Esophagus muscularis mucosa (tissue), 4 donors: ENCODE results near the gene RERE. TPM values are rescaled to one million over a fixed set of nuclear protein-coding genes. Genes with fewer than 3 reads are reported as not detected.

ENCODE experiments used
- DNase-seq: peaks from one replicate; pipeline ENCODE4 v3.0.0-alpha.2; 2017; ENCODE audit errors: extremely low spot score
- H3K27ac ChIP-seq, 4 donors: fragments of 200-600 bp; sonication (generic); replicated peaks in 1 of 4; 1 replicate in 3 of 4; 2 replicates in 1 of 4; pipeline ENCODE4 v1.5.1; 2016 to 2019; ENCODE audit warnings: mild to moderate bottlenecking in 1 of 4
- H3K27me3 ChIP-seq, 4 donors: fragments of 200-600 bp; sonication (generic); one replicate each; pipeline versions ENCODE4 v1.5.1 to v1.6.0; 2016 to 2019
- H3K36me3 ChIP-seq, 4 donors: fragments of 200-600 bp; sonication (generic); one replicate each; pipeline ENCODE4 v1.5.1; 2016 to 2019
- H3K4me1 ChIP-seq, 4 donors: fragments of 200-600 bp; sonication (generic); one replicate each; pipeline ENCODE4 v1.5.1; 2016 to 2019
- H3K4me3 ChIP-seq, 4 donors: fragments of 200-600 bp; sonication (generic); 1 replicate in 2 of 4; 2 replicates in 2 of 4; pipeline ENCODE4 v1.5.1; 2016 to 2019; ENCODE audit warnings: mild to moderate bottlenecking in 4 of 4, moderate library complexity in 1 of 4
- H3K9me3 ChIP-seq, 4 donors: fragments of 200-600 bp; sonication (generic); 1 replicate in 3 of 4; 2 replicates in 1 of 4; pipeline ENCODE4 v1.5.1; 2016 to 2019
- CTCF ChIP-seq, 3 experiments: fragments of 200-600 bp in 2 of 3; fragments of 450-650 bp in 1 of 3; sonication (generic) in 2 of 3; IDR thresholded peaks; one replicate each; pipeline ENCODE4 v1.5.1; 2017 to 2019; ENCODE audit warnings: antibody characterized with exemption in 3 of 3, mild to moderate bottlenecking in 2 of 3, moderate library complexity in 1 of 3
- EP300 ChIP-seq: sonication (generic); formaldehyde crosslinking; IDR thresholded peaks from one replicate; pipeline ENCODE4 v1.6.1; 2017; ENCODE audit warnings: antibody characterized with exemption
- POLR2A ChIP-seq: fragments of 450-650 bp; IDR thresholded peaks from one replicate; pipeline ENCODE4 v1.6.1; 2017; ENCODE audit warnings: antibody characterized with exemption, moderate library complexity, mild to moderate bottlenecking, low read depth
- POLR2AphosphoS5 ChIP-seq, 2 donors: sonication (generic); formaldehyde crosslinking; IDR thresholded peaks; one replicate each; pipeline ENCODE4 v1.6.1; 2017; ENCODE audit warnings: antibody characterized with exemption in 2 of 2
- WGBS: methylation state at CpG from one replicate; pipeline ENCODE4 v1.1.5; 2018; 5-methylcytosine and 5-hydroxymethylcytosine counted together
- intact Hi-C: fragments of 100-400 bp; cut with DNase I; formaldehyde crosslinking; loops from one replicate; pipeline ENCODE4 v1.15.1; 2023
- total RNA-seq, 4 donors: library from RNA; depleted of rRNA; stranded (reverse); fragments of >200 nt; gene quantifications; one replicate each; pipeline versions ENCODE4 v1.1.0 to v1.2.1, GENCODE V29; 2016

Gene RERE
- total RNA-seq, 4 donors from 2014 or later, result 133 to 212 (median 168) TPM

GRCh38 chr1:8379513-8380186 lies 437.8 kb downstream of the RERE start:
- H3K36me3 ChIP-seq, result peaks cover 0 to 18% (median 3%) of the 10 kb centered on the region in 4 donors
- peaks cover 91 to 99% (median 98%) of the 10 kb centered on the region in 4 donors for H3K4me1 ChIP-seq
- no peaks in the 10 kb centered on the region for H3K27me3 ChIP-seq
- H3K4me3 ChIP-seq, result no peak overlapping the region
- no peaks in the 10 kb centered on the region for H3K9me3 ChIP-seq
- TF ChIP-seq EP300, result no peak
- no peak for TF ChIP-seq POLR2AphosphoS5 (IDR thresholded peaks at IDR 0.05)
- no peak for TF ChIP-seq POLR2A
- TF ChIP-seq CTCF (IDR thresholded peaks at IDR 0.05), result no peak
- no peak for DNase-seq
- intact Hi-C loops, result no loop called here
- H3K27ac ChIP-seq, result peak overlapping the region; percentile 91 to 95 (median 93)
- 85% methylated on average over 11 of the region's 14 CpGs for WGBS

- TF ChIP-seq POLR2A (no peak), CTCF (IDR thresholded peaks at IDR 0.05) (no peak), POLR2AphosphoS5 (IDR thresholded peaks at IDR 0.05) (no peak), EP300 (no peak)
- no peak for DNase-seq
- no peaks in the 10 kb centered on the region for H3K9me3 ChIP-seq
- H3K4me3 ChIP-seq, result no peak overlapping the region
- H3K36me3 ChIP-seq, result peaks cover 0 to 17% (median 3%) of the 10 kb centered on the region in 4 donors
- WGBS, result 44% methylated on average over 10 of the region's 10 CpGs
- peak overlapping the region; percentile 91 to 95 (median 93) for H3K27ac ChIP-seq
- peaks cover 91 to 99% (median 98%) of the 10 kb centered on the region in 4 donors for H3K4me1 ChIP-seq
- no peaks in the 10 kb centered on the region for H3K27me3 ChIP-seq
- intact Hi-C loops, result no loop called here
These were observed 438.4 kb downstream of the RERE start for GRCh38 chr1:8378981-8379470.

GRCh38 chr1:8378178-8378577 lies 439.3 kb downstream of the RERE start:
- intact Hi-C loops, result no loop called here
- H3K36me3 ChIP-seq, result peaks cover 0 to 11% (median 1%) of the 10 kb centered on the region in 4 donors
- H3K27me3 ChIP-seq, result no peaks in the 10 kb centered on the region
- 21% methylated on average over 4 of the region's 4 CpGs for WGBS
- peak overlapping the region; percentile 91 to 95 (median 93) for H3K27ac ChIP-seq
- peak overlapping the region in 2 of 4 donors; percentile 6 to 28 for H3K4me3 ChIP-seq
- no peaks in the 10 kb centered on the region for H3K9me3 ChIP-seq
- DNase-seq, result no peak
- peaks cover 91 to 99% (median 98%) of the 10 kb centered on the region in 4 donors for H3K4me1 ChIP-seq
- peak; percentile 83 to 85 for TF ChIP-seq POLR2AphosphoS5 (IDR thresholded peaks at IDR 0.05)
- no peak for TF ChIP-seq CTCF (IDR thresholded peaks at IDR 0.05)

GRCh38 chr1:8377271-8377981 lies 440.0 kb downstream of the RERE start:
- 54% methylated on average over 17 of the region's 17 CpGs for WGBS
- H3K9me3 ChIP-seq, result no peaks in the 10 kb centered on the region
- peak overlapping the region in 2 of 4 donors; percentile 6 to 28 for H3K4me3 ChIP-seq
- intact Hi-C loops, result no loop called here
- DNase-seq, result no peak
- H3K4me1 ChIP-seq, result peaks cover 91 to 99% (median 98%) of the 10 kb centered on the region in 4 donors
- no peaks in the 10 kb centered on the region for H3K27me3 ChIP-seq
- H3K27ac ChIP-seq, result peak overlapping the region; percentile 91 to 95 (median 93)
- no peak for TF ChIP-seq EP300
- TF ChIP-seq POLR2AphosphoS5 (IDR thresholded peaks at IDR 0.05), result no peak
- TF ChIP-seq CTCF (IDR thresholded peaks at IDR 0.05), result no peak
- TF ChIP-seq POLR2A, result no peak
- peaks cover 0 to 7% (median 0%) of the 10 kb centered on the region in 4 donors for H3K36me3 ChIP-seq
